ENCODE measurements around the gene GIGYF2. TPM values are rescaled to one million over a fixed set of nuclear protein-coding genes. Genes with fewer than 3 reads are reported as not detected.
"Not testable (repeated sequence)": the region's sequence is repeated elsewhere in the genome, so short reads cannot be mapped to it uniquely, and the experiment has no call there.

Gene GIGYF2
- total RNA-seq, 1 experiment from 2014 or later, result 29.6 TPM

DNA sequence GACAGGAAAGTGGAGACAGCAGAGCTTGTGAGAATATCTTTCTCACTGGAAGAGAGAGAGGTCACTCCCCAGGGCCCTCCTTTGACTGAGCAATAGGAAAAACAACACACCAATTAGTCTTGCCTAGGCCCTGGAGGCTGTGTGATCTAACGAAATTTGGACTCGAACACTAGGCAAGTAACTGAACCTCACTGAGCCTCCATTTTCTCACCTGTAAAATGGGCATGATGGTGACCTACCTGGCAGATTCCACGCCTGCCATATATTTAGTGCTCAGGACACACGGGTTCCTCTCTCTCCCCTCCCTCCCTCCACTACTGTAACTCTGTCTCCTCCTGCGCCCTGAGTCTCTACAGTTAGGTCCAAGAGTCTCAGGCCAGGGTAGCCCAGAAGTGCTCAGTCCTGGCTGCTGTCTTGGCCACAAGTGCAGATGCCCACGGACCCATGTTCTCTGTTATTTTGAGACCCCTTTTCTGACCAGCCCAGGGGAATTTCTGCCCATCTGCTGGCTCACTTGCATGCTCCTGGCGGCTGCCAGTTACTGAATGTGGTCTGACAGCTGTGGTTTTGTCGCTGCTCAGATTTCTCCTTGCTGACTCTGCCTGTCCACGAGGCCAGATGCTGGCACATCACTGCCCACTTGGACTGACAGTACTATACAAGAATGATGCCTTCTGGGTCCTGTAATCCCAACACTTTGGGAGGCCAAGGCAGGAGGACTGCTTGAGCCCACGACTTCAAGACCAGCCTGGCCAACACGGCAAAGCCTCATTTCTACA lies 9.6 kb upstream of the GIGYF2 start:
- in situ Hi-C loops (cut with HindIII; ENCODE audit: low pct_unique_long_range_greater_than_20kb, low sequenced_read_pairs), result no loop called here
- DNase-seq (ENCODE audit: low read depth), result no peak

DNA sequence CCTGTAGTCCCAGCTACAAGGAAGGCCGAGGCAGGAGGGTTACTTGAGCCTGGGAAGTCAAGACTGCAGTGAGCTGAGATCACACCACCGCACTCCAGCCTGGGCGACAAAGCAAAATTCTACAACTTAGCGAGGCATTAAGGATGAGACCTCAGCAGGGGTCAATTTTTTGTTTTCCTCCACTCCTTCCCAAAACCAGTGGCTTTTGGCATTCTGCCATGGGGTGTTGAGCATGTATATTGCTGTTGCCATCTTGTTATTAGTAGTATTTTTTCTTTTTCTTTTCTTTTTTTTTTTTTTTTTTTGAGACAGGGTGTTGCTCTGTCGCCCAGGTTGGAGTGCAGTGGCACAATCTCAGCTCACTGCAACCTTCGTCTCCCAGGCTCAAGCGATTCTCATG lies 8.9 kb upstream of the GIGYF2 start:
- DNase-seq (ENCODE audit: low read depth), result no peak
- in situ Hi-C loops (cut with HindIII; ENCODE audit: low pct_unique_long_range_greater_than_20kb, low sequenced_read_pairs), result no loop called here

DNA sequence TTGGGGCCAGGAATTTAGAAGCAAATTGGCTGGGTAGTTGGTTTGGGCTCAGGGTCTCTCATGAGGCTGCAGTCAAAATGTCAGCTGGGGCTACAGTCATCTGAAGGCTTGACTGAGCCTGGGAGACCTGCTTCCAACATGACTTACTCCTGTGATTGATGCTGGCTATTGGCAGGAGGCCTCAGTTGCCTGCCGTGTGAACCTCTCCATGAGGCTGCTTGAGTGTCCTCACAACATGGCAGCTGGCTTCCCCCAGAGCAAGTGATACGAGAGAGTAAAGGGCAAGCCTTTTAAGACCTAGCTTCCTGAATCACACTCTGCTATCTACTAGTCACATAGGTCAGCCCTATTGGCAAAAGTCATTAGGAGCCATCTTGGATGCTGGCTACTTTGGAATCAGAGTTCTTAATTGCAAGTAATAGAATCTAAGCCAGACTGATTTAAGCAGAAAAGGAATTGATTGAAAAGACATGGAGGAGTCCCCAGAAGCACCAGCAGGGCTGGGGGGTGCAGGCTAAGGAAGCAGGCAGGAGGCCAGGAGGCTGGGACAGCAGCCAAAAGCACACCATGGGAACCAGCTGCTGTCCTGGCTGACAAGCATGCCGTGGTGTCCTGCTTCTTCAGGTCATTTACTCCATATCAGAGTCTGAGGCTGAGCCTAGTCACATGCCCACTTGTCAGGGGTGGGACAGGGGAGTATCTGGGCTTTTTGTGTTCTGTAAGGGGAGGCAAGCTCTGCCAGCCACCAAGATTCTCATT lies 7.8 kb upstream of the GIGYF2 start:
- no peak for DNase-seq (ENCODE audit: low read depth)
- in situ Hi-C loops (cut with HindIII; ENCODE audit: low pct_unique_long_range_greater_than_20kb, low sequenced_read_pairs), result no loop called here

DNA sequence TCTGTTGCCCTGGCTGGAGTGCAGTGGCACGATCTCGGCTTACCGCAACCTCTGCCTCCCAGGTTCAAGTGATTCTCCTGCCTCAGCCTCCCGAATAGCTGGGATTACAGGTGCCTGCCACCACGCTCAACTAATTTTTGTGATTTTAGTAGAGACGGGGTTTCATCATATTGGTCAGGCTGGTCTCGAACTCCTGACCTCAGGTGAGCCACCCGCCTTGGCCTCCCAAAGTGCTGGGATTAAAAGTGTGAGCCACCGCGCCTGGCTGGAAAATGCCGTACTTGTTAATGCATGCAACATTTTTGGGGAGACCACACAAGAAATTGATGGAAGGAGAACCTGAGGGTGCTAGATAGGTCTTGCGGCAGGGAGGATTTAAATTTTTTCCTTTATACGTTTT lies 6.0 kb upstream of the GIGYF2 start:
- DNase-seq (ENCODE audit: low read depth); in situ Hi-C loops (cut with HindIII; ENCODE audit: low pct_unique_long_range_greater_than_20kb, low sequenced_read_pairs): not testable (repeated sequence)

DNA sequence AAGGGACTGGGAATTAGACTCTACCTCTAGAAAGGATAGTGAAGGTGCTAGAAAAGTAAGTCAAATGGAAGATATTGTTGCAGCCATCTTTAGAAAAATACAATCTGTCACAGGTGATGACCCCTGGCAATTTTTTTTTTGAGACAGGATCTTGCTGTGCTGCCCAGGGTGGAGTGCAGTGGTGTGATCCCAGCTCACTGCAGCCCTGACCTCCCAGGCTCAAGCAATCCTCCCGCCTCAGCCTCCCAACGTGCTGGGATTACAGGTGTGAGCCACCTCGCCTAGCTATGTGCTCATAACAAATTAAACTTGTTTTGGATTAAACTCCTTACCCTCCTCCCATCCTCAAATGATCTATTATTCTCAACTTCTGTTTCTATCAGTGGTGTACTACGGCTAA lies 3.8 kb upstream of the GIGYF2 start:
- no peak for DNase-seq (ENCODE audit: low read depth)
- in situ Hi-C loops (cut with HindIII; ENCODE audit: low pct_unique_long_range_greater_than_20kb, low sequenced_read_pairs), result no loop called here

DNA sequence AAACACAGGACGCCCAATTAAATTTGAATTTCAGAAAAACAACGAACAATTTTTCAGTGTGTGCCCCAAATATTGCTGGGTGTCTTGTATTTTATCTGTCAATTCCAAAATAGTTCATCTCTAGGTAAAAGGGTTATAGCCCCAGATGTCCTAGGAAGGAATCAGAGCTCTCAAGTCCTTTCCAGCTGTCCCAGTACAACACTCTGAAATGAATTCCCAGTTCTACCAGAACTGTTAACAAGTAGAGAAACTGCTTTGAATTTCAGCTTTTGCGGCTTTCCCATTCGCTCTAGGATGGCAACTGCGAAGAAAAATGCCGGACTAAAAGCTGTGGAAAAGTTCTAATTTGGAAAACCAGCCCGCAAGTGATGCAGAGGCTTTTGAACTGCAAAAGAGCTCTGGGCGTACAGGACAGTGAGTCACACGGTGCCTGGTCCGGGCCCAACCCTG lies 497 bp upstream of the GIGYF2 start:
- no peak for DNase-seq (ENCODE audit: low read depth)
- in situ Hi-C loops (cut with HindIII; ENCODE audit: low pct_unique_long_range_greater_than_20kb, low sequenced_read_pairs), result no loop called here

DNA sequence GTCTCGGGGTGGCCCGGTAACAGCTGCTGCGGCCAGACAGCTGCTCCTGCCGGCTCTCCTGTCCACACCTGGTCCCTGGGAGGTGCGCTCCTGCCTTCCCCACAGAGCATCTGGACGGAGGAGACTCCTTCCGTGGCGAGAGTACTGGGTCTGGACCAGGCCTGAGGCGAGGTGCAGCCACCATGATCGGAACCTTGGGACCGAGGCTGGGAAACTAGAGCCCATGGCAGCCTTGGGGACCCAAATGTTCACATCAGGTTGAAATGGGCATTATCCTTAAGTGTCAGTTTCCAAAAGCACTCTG lies 628 bp downstream of the GIGYF2 start:
- DNase-seq (ENCODE audit: low read depth), result no peak
- in situ Hi-C loops (cut with HindIII; ENCODE audit: low pct_unique_long_range_greater_than_20kb, low sequenced_read_pairs), result no loop called here

DNA sequence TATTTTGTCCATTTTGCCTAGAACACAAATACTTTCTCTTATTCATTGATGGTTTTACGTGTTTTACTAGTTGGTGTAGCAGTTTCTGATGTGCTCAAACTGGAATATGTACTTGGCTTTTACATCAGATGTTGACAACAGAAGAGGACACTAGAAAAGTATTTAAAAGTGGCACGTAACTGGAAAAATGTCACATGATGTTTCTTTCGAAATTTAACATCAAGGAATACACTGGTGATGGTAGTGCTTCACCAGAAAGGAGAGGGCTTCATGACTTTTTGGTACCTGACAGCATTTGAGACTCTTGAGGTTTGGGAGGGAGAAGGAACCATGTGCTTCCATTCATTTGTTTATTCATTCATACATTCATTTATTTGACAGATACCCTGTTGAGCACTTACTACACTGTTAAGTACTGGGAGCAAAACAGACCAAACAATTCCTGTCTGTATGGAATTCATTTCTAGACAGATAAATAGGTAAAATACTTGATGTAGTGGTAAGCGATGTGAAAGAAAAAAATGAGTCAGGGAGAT lies 1.5 kb downstream of the GIGYF2 start:
- no peak for DNase-seq (ENCODE audit: low read depth)
- in situ Hi-C loops (cut with HindIII; ENCODE audit: low pct_unique_long_range_greater_than_20kb, low sequenced_read_pairs), result no loop called here

DNA sequence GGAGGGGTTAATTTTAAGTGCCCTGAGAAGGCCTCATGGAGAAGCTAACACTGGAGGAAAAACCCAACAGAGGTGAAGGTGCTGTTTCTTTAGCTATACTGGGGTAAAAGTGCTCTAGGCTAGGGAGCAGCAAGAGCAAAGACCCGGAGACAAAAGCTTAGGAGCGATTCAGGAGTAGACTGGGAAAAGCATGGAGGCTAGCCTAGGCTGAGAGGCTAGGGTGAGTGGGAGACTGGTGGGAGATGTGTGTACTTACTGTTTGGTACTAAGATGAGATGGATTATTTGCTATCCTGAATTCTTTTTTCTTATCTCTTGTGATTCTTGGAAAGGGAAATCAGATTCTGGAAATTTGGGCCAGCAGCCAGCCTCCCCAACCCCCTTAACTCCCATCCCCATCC lies 2.0 kb downstream of the GIGYF2 start:
- in situ Hi-C loops (cut with HindIII; ENCODE audit: low pct_unique_long_range_greater_than_20kb, low sequenced_read_pairs), result no loop called here
- DNase-seq (ENCODE audit: low read depth), result no peak

DNA sequence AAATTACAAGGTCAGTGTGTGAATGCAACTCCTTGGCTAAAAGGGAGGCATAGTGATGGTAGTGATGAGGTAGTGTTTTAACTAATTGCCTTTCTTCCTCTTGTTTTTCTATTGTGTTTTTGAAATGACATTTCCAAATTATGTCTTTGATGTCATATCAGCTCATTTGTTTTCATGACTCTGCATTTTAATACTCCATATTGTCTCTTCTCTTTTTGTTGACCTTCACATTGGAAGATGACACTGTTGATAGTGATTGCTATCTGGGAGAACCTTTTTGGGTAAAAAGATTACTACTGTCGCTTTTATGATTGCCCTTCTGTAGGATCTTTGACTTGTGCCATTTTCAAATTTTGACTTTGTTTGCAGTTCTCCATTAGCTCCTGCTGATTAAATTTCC lies 3.0 kb downstream of the GIGYF2 start:
- no peak for DNase-seq (ENCODE audit: low read depth)
- in situ Hi-C loops (cut with HindIII; ENCODE audit: low pct_unique_long_range_greater_than_20kb, low sequenced_read_pairs), result no loop called here

DNA sequence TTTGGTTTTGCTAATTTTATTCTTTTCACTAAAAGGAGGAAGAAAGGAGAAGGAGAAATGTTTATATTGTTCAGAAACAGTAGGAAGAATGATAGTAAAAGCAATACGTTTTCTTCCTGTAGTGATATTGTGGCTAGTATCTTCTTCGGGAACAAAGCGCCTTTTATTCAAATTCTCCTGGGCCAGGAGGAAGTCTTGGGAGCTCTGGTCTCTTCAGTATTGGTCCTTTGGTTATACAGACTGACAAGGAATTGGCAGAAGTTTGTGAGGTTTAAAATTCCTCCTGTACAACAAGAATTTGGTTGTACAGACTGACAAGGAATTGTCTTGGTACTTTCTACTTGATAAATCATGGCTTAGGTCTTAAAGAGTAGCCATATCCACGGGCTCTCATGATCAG lies 9.9 kb downstream of the GIGYF2 start:
- in situ Hi-C loops (cut with HindIII; ENCODE audit: low pct_unique_long_range_greater_than_20kb, low sequenced_read_pairs), result no loop called here
- DNase-seq (ENCODE audit: low read depth), result no peak

DNA sequence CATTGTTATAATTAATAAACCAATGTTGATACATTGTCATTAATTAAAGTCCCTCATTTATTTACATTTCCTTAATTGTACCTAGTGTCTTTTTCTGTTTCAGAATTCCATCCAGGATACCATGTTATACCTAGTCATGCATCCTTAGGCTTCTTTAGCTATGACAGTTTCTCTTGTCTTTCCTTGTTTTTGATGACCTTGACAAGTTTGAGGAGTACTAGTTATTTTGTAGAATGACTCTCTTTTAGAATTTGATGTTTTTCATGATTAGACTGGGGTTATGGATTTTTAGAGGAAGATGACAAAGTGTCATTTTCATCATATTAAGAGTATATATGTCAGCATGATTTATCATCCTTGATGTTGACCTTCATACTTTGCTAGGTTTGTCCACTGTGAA lies 16.4 kb downstream of the GIGYF2 start:
- in situ Hi-C loops (cut with HindIII; ENCODE audit: low pct_unique_long_range_greater_than_20kb, low sequenced_read_pairs), result no loop called here

DNA sequence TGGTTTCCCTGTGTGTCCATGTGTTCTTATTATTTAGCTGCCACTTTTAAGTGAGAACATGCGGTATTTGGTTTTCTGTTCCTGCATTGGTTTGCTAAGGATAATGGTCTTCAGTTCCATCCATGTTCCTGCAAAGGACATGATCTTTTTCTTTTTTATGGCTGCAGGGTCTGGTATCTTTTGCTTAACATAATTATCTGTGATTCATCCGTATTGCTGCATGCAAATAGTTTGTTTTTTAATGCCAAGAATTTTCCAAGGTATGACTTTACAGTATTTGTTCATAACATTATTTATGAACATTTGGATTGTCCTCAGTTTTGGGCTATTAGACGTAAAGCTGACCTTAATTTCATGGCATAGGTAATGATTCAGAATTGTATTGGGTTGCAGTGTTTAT lies 17.8 kb downstream of the GIGYF2 start:
- DNase-seq (ENCODE audit: low read depth), result no peak
- in situ Hi-C loops (cut with HindIII; ENCODE audit: low pct_unique_long_range_greater_than_20kb, low sequenced_read_pairs), result no loop called here

More for the DNA sequence above, 16.4 kb downstream of the GIGYF2 start:
- no peak for DNase-seq (ENCODE audit: low read depth)

DNA sequence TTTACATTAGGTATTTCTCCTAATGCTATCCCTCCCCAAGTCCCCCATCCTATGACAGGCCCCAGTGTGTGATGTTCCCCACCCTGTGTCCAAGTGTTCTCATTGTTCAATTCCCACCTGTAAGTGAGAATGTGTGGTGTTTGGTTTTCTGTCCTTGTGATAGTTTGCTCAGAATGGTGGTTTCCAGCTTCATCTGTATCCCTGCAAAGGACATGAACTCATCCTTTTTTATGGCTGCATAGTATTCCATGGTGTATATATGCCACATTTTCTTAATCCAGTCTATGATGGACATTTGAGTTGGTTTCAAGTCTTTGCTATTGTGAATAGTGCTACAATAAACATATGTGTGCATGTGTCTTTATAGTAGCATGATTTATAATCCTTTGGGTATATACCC lies 22.9 kb downstream of the GIGYF2 start:
- DNase-seq (ENCODE audit: low read depth); in situ Hi-C loops (cut with HindIII; ENCODE audit: low pct_unique_long_range_greater_than_20kb, low sequenced_read_pairs): not testable (repeated sequence)

DNA sequence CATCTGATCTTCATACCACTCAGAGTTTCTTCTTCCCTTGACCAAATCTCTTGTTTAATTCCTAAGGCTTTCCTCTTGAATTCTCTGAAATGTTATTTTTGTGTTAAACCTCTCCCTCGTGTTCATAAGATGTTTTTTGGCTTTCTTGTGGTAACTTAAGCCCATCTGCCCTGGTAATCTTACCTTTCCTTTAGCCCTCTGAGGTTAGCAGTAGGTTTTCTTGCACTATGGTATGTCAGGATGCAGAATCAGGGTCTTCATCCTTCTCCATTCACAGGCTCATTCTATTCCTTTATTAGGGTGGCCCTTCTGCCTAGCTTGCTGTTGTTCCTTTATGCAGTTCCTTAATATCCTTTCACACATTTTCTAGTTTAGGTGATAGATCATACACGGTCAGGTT lies 24.1 kb downstream of the GIGYF2 start:
- in situ Hi-C loops (cut with HindIII; ENCODE audit: low pct_unique_long_range_greater_than_20kb, low sequenced_read_pairs), result no loop called here
- no peak for DNase-seq (ENCODE audit: low read depth)

DNA sequence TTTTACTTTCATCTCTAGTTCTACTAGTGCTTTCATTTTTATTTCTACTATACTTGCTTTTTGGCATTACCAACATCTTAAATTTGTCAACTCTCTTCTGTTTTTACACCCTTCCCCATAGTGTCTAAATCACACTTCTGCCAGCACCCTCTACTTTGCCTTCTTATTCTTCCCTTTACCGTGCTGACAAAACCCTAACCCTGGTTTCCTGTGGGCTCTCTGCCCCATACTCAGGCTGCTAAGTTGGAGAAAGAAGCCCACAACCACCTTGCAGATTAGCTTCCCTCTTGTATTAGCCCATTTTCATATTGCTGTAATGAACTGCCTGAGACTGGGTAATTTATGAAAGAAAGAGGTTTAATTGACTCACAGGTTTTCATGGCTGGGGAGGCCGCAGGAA lies 24.8 kb downstream of the GIGYF2 start:
- in situ Hi-C loops (cut with HindIII; ENCODE audit: low pct_unique_long_range_greater_than_20kb, low sequenced_read_pairs), result no loop called here
- no peak for DNase-seq (ENCODE audit: low read depth)

DNA sequence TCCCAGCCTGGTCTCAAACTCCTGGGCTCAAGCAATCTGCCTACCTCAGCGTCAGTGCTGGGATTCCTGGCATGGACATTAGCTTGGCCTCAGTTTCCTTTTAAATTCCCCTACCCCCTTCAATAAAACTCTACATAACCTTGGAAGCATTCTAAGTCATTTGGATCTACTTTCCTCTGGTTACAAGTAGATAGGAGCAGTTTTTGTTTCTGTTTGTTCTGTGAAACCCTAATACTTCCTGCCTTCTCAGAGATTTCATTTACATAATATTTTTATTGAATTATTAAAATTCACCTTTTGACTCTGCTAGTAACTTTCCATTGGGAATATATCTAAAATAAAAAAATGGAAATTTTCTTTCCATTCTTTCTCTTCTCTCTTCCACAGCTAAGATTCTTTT lies 25.9 kb downstream of the GIGYF2 start:
- DNase-seq (ENCODE audit: low read depth), result no peak
- in situ Hi-C loops (cut with HindIII; ENCODE audit: low pct_unique_long_range_greater_than_20kb, low sequenced_read_pairs), result no loop called here

DNA sequence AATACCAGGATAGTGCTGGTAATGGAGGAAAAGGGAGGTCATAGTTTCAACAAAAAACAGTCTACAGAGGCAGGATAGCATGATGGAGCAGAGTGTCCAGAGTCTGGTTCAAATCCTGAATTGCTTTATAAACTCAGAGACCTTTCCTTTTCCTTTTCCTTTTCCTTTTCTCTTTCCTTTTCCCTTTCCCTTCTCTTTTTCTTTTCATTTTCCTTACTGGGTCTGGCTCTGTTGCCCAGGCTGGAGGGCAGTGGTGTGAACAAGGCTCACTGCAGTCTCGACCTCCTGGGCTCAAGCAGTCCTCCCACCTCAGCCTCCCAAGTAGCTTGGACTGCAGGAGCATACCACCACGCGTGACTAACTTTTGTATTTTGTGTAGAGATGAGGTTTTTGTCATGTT lies 31.7 kb downstream of the GIGYF2 start:
- no peak for DNase-seq (ENCODE audit: low read depth)
- in situ Hi-C loops (cut with HindIII; ENCODE audit: low pct_unique_long_range_greater_than_20kb, low sequenced_read_pairs), result no loop called here

DNA sequence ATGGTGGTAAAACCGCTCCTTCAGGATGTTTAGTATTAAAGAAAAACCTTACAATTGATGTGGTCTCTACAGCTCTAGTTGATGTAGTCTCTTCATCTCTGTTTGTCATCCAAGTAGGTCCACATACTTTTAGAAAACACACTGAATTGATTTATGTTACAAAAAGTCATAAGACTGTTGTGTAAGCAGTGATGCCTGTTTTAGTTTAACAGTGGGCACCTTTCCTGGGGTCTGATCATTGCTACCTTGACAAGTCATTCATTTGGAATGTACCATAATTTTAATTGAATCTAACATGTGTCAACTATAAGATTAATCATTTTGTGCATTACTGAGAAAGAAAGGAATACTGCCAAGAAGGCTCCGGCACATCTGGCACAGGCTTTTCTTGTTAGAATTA lies 34.3 kb downstream of the GIGYF2 start:
- no peak for DNase-seq (ENCODE audit: low read depth)
- in situ Hi-C loops (cut with HindIII; ENCODE audit: low pct_unique_long_range_greater_than_20kb, low sequenced_read_pairs), result no loop called here

DNA sequence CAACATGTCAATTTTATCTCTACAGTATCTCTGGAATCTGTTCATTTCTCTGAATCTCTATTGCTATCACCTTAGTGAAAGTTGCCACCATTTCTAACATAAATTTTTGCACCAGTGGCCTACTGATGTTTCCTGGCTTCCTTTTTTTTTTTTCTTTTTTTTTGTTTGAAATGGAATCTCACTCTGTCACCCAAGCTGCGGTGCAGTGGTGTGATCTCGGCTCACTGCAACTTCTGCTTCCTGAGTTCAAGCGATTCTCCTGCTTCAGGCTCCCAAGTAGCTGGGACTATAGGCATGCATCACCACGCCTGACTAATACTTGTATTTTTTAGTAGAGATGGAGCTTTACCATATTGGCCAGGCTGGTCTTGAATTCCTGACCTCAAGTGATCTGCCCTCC lies 44.2 kb downstream of the GIGYF2 start:
- in situ Hi-C loops (cut with HindIII; ENCODE audit: low pct_unique_long_range_greater_than_20kb, low sequenced_read_pairs), result no loop called here
- no peak for DNase-seq (ENCODE audit: low read depth)
